Measurements from ENCODE around the gene LTBR.

GRCh38 chr12:6382982-6383381 is 980 bp upstream of the LTBR start:
- TF ChIP-seq GATA3 (IDR thresholded peaks at IDR 0.05; ENCODE audit: low read depth, low read length) (no peak), GATA2 (IDR thresholded peaks at IDR 0.05; ENCODE audit: low read depth, low read length) (no peak)
